Right ventricle myocardium superior (tissue), 1 donor: ENCODE measurements around the gene PRPS2. TPM values are rescaled to one million over a fixed set of nuclear protein-coding genes. Genes with fewer than 3 reads are reported as not detected.

ENCODE experiments used
- total RNA-seq: library from RNA; stranded (reverse); fragmentation: NEBNext Ultra II Directional; extraction: Animal tissue kit (Norgen Biotek cat#: 25700); gene quantifications from one replicate; pipeline ENCODE4 v1.2.1, GENCODE V29; 2021
- donor health status: DM: no; HTN: yes; CAD: no; lungs with severe emphysema.

Gene PRPS2
- total RNA-seq, 1 donor from 2014 or later = 5.4 TPM

Other genes starting within 250 kb of the PRPS2 start
- gene TLR7, start 75.7 kb downstream of the PRPS2 start, total RNA-seq = 0.62 TPM
- gene TLR8, start 115.2 kb downstream of the PRPS2 start, total RNA-seq = 1.1 TPM
- 875 TPM for gene TMSB4X, start 183.7 kb downstream of the PRPS2 start, total RNA-seq